Measurements from ENCODE around the gene GANC.
A peak's percentile ranks its signal among the peaks of the same experiment; 100 is the strongest.

The GANC gene

GRCh38 chr15:42275780-42276391, 2.9 kb downstream of the GANC start:
- Histone ChIP-seq H3K36me3 (replicated peaks; ENCODE audit: low read depth, low read length) (peaks cover 19% of the 10 kb centered on the region), H3K27me3 (ENCODE audit: low read depth, low read length) (no peaks in the 10 kb centered on the region), H3K27ac (ENCODE audit: low read length) (peak overlapping the region; percentile 90), H4K20me1 (ENCODE audit: insufficient read depth, low read length) (no peaks in the 10 kb centered on the region; the same call in 1 of the 2 replicates), H2AFZ (ENCODE audit: low read depth, low read length) (no peak overlapping the region), H3K9me3 (ENCODE audit: insufficient read depth, low read length) (no peaks in the 10 kb centered on the region), H3K79me2 (ENCODE audit: low read length) (peaks cover 45% of the 10 kb centered on the region), H3K9ac (ENCODE audit: low read length) (peak overlapping the region; percentile 93), H3K4me1 (ENCODE audit: low read length) (peaks cover 23% of the 10 kb centered on the region), H3K4me2 (ENCODE audit: low read length) (peak overlapping the region; percentile 81), H3K4me3 (ENCODE audit: low read length) (peak overlapping the region; percentile 90)
- no peak for TF ChIP-seq EZH2phosphoT487 (IDR thresholded peaks at IDR 0.05; ENCODE audit: low read depth)
- TF ChIP-seq CTCF (IDR thresholded peaks at IDR 0.05; ENCODE audit: low read depth, low read length): no peak

GRCh38 chr15:42276762-42277161, 3.8 kb downstream of the GANC start:
- no peaks in the 10 kb centered on the region for H3K27me3 ChIP-seq (ENCODE audit: low read depth, low read length)
- H4K20me1 ChIP-seq (ENCODE audit: insufficient read depth, low read length): no peaks in the 10 kb centered on the region
- H3K4me3 ChIP-seq (ENCODE audit: low read length): no peak overlapping the region
- H3K4me1 ChIP-seq (ENCODE audit: low read length): peaks cover 17% of the 10 kb centered on the region
- TF ChIP-seq EZH2phosphoT487 (IDR thresholded peaks at IDR 0.05; ENCODE audit: low read depth) (no peak), CTCF (IDR thresholded peaks at IDR 0.05; ENCODE audit: low read depth, low read length) (no peak)
- no peak overlapping the region for H3K9ac ChIP-seq (ENCODE audit: low read length)
- H3K79me2 ChIP-seq (ENCODE audit: low read length): peaks cover 36% of the 10 kb centered on the region
- no peak overlapping the region for H2AFZ ChIP-seq (ENCODE audit: low read depth, low read length)
- no peaks in the 10 kb centered on the region for H3K9me3 ChIP-seq (ENCODE audit: insufficient read depth, low read length)
- peaks cover 22% of the 10 kb centered on the region for H3K36me3 ChIP-seq (replicated peaks; ENCODE audit: low read depth, low read length)
- no peak overlapping the region for H3K4me2 ChIP-seq (ENCODE audit: low read length)
- H3K27ac ChIP-seq (ENCODE audit: low read length): no peak overlapping the region

GRCh38 chr15:42279234-42279723, 6.3 kb downstream of the GANC start:
- no peaks in the 10 kb centered on the region for H3K27me3 ChIP-seq (ENCODE audit: low read depth, low read length)
- no peaks in the 10 kb centered on the region for H4K20me1 ChIP-seq (ENCODE audit: insufficient read depth, low read length)
- H3K36me3 ChIP-seq (replicated peaks; ENCODE audit: low read depth, low read length): peaks cover 27% of the 10 kb centered on the region
- H2AFZ ChIP-seq (ENCODE audit: low read depth, low read length): no peak overlapping the region
- peaks cover 20% of the 10 kb centered on the region for H3K79me2 ChIP-seq (ENCODE audit: low read length)
- no peak overlapping the region for H3K4me2 ChIP-seq (ENCODE audit: low read length)
- no peak overlapping the region for H3K27ac ChIP-seq (ENCODE audit: low read length)
- no peaks in the 10 kb centered on the region for H3K9me3 ChIP-seq (ENCODE audit: insufficient read depth, low read length)
- peaks cover 11% of the 10 kb centered on the region for H3K4me1 ChIP-seq (ENCODE audit: low read length)
- no peak overlapping the region for H3K9ac ChIP-seq (ENCODE audit: low read length)
- TF ChIP-seq EZH2phosphoT487 (IDR thresholded peaks at IDR 0.05; ENCODE audit: low read depth): no peak
- TF ChIP-seq CTCF (IDR thresholded peaks at IDR 0.05; ENCODE audit: low read depth, low read length): no peak
- no peak overlapping the region for H3K4me3 ChIP-seq (ENCODE audit: low read length)

GRCh38 chr15:42282344-42282743, 9.3 kb downstream of the GANC start:
- Histone ChIP-seq H3K36me3 (replicated peaks; ENCODE audit: low read depth, low read length) (peaks cover 22% of the 10 kb centered on the region), H3K79me2 (ENCODE audit: low read length) (no peaks in the 10 kb centered on the region), H2AFZ (ENCODE audit: low read depth, low read length) (no peak overlapping the region), H4K20me1 (ENCODE audit: insufficient read depth, low read length) (no peaks in the 10 kb centered on the region), H3K9ac (ENCODE audit: low read length) (no peak overlapping the region), H3K4me2 (ENCODE audit: low read length) (no peak overlapping the region), H3K4me1 (ENCODE audit: low read length) (no peaks in the 10 kb centered on the region), H3K27ac (ENCODE audit: low read length) (no peak overlapping the region), H3K9me3 (ENCODE audit: insufficient read depth, low read length) (no peaks in the 10 kb centered on the region), H3K27me3 (ENCODE audit: low read depth, low read length) (no peaks in the 10 kb centered on the region), H3K4me3 (ENCODE audit: low read length) (no peak overlapping the region)
- TF ChIP-seq EZH2phosphoT487 (IDR thresholded peaks at IDR 0.05; ENCODE audit: low read depth) (no peak), CTCF (IDR thresholded peaks at IDR 0.05; ENCODE audit: low read depth, low read length) (no peak)

Measured in OCI-LY3 (cell line).